ENCODE measurements around the gene GRIFIN. TPM values are rescaled to one million over a fixed set of nuclear protein-coding genes. Genes with fewer than 3 reads are reported as not detected.

Gene GRIFIN
- total and polyA plus RNA-seq, 2 donors (not counting 1 experiment from before 2014, with no cell fraction given) = not detected

- no peak overlapping the region for H2AFZ ChIP-seq (ENCODE audit: low read length)
- H3K27ac ChIP-seq (ENCODE audit: insufficient read depth, low read length) = no peak overlapping the region
- H3K4me1 ChIP-seq (ENCODE audit: control insufficient read depth, extremely low read depth, insufficient read depth, low read length) = no peaks in the 10 kb centered on the region
- H3K36me3 ChIP-seq (ENCODE audit: control insufficient read depth, insufficient read depth, low read length) = no peaks in the 10 kb centered on the region
- no peaks in the 10 kb centered on the region for H4K20me1 ChIP-seq (ENCODE audit: control insufficient read depth, extremely low read depth, insufficient read depth, low read length)
- no peaks in the 10 kb centered on the region for H3K79me2 ChIP-seq (ENCODE audit: control insufficient read depth, insufficient read depth, low read length)
- peaks cover 9% of the 10 kb centered on the region for H3K27me3 ChIP-seq (ENCODE audit: control insufficient read depth, insufficient read depth, low read length)
- H3K4me3 ChIP-seq (replicated peaks in 1 of 4; ENCODE audit: control extremely low read depth in 1 of 4, insufficient read depth in 1 of 4, low read depth in 3 of 4, low read length in 4 of 4) = no peak overlapping the region
- TF ChIP-seq EZH2 (IDR thresholded peaks at IDR 0.05; ENCODE audit: low read length, missing control alignments) (no peak), CTCF (conservative IDR thresholded peaks at IDR 0.05 in 1 of 2, IDR thresholded peaks at IDR 0.05 in 1 of 2; ENCODE audit: low read depth in 1 of 2, low read length in 2 of 2) (no peak)
- no peak overlapping the region for H3K4me2 ChIP-seq (ENCODE audit: extremely low read depth, insufficient read depth, low read length)
- peak in 1 of 2 donors; percentile 34 for DNase-seq (ENCODE audit: low read depth in 2 of 2)
- H3K9ac ChIP-seq (ENCODE audit: insufficient read depth, low read length) = no peak overlapping the region
- no peaks in the 10 kb centered on the region for H3K9me3 ChIP-seq (ENCODE audit: control insufficient read depth, insufficient read depth, low read depth, low read length)
Measured at GRCh38 chr7:2493205-2494164, 17.3 kb upstream of the GRIFIN start.

DNA sequence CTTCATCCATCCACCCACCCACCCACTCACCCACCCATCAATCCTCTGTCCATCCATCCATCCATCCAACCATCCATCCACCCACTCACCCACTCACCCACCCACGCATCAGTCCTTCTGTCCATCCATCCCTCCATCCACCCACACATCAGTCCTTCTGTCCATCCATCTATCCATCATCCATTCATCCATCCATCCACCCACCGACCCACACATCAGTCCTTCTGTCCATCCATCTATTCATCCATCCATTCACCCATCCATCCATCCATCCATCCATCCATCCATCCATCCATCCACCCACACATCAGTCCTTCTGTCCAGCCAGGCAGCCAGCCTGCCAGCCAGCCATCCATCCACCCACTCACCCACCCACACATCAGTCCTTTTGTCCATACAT lies 15.8 kb upstream of the GRIFIN start:
- Histone ChIP-seq H3K4me1 (ENCODE audit: control insufficient read depth, extremely low read depth, insufficient read depth, low read length) (peaks cover 8% of the 10 kb centered on the region), H2AFZ (ENCODE audit: low read length) (no peak overlapping the region), H3K36me3 (ENCODE audit: control insufficient read depth, insufficient read depth, low read length) (no peaks in the 10 kb centered on the region), H3K9ac (ENCODE audit: insufficient read depth, low read length) (no peak overlapping the region), H3K79me2 (ENCODE audit: control insufficient read depth, insufficient read depth, low read length) (no peaks in the 10 kb centered on the region), H3K4me2 (ENCODE audit: extremely low read depth, insufficient read depth, low read length) (no peak overlapping the region), H3K27me3 (ENCODE audit: control insufficient read depth, insufficient read depth, low read length) (peaks cover 4% of the 10 kb centered on the region), H3K27ac (ENCODE audit: insufficient read depth, low read length) (no peak overlapping the region), H3K4me3 (replicated peaks in 1 of 4; ENCODE audit: control extremely low read depth in 1 of 4, insufficient read depth in 1 of 4, low read depth in 3 of 4, low read length in 4 of 4) (no peak overlapping the region), H3K9me3 (ENCODE audit: control insufficient read depth, insufficient read depth, low read depth, low read length) (no peaks in the 10 kb centered on the region), H4K20me1 (ENCODE audit: control insufficient read depth, extremely low read depth, insufficient read depth, low read length) (no peaks in the 10 kb centered on the region)
- DNase-seq (ENCODE audit: low read depth in 2 of 2) = no peak
- TF ChIP-seq CTCF (conservative IDR thresholded peaks at IDR 0.05 in 1 of 2, IDR thresholded peaks at IDR 0.05 in 1 of 2; ENCODE audit: low read depth in 1 of 2, low read length in 2 of 2) (no peak), EZH2 (IDR thresholded peaks at IDR 0.05; ENCODE audit: low read length, missing control alignments) (no peak)

GRCh38 chr7:2490181-2490651 lies 14.0 kb upstream of the GRIFIN start:
- Histone ChIP-seq H3K9ac (ENCODE audit: insufficient read depth, low read length) (no peak overlapping the region), H3K9me3 (ENCODE audit: control insufficient read depth, insufficient read depth, low read depth, low read length) (no peaks in the 10 kb centered on the region), H3K27me3 (ENCODE audit: control insufficient read depth, insufficient read depth, low read length) (no peaks in the 10 kb centered on the region), H3K4me3 (replicated peaks in 1 of 4; ENCODE audit: control extremely low read depth in 1 of 4, insufficient read depth in 1 of 4, low read depth in 3 of 4, low read length in 4 of 4) (no peak overlapping the region), H2AFZ (ENCODE audit: low read length) (no peak overlapping the region), H3K79me2 (ENCODE audit: control insufficient read depth, insufficient read depth, low read length) (no peaks in the 10 kb centered on the region), H3K27ac (ENCODE audit: insufficient read depth, low read length) (no peak overlapping the region), H3K4me2 (ENCODE audit: extremely low read depth, insufficient read depth, low read length) (no peak overlapping the region), H3K4me1 (ENCODE audit: control insufficient read depth, extremely low read depth, insufficient read depth, low read length) (peaks cover 8% of the 10 kb centered on the region), H4K20me1 (ENCODE audit: control insufficient read depth, extremely low read depth, insufficient read depth, low read length) (no peaks in the 10 kb centered on the region), H3K36me3 (ENCODE audit: control insufficient read depth, insufficient read depth, low read length) (no peaks in the 10 kb centered on the region)
- DNase-seq (ENCODE audit: low read depth in 2 of 2) = no peak
- TF ChIP-seq CTCF (conservative IDR thresholded peaks at IDR 0.05 in 1 of 2, IDR thresholded peaks at IDR 0.05 in 1 of 2; ENCODE audit: low read depth in 1 of 2, low read length in 2 of 2) (no peak), EZH2 (IDR thresholded peaks at IDR 0.05; ENCODE audit: low read length, missing control alignments) (no peak)

Measured in fibroblast of lung (primary cell).